A549 (cell line): ENCODE data around the gene KCNK15. TPM values are rescaled to one million over a fixed set of nuclear protein-coding genes. Genes with fewer than 3 reads are reported as not detected.

ENCODE experiments used
- ATAC-seq, 2 experiments: fragments of 200-7000 bp in 1 of 2; fragments of >200 bp in 1 of 2; cut with Nextera tagmentation in 1 of 2; cut with Tn5 transposase in 1 of 2; 3 replicates each; pipeline versions ENCODE4 v1.8.0 to v1.9.1; 2018 to 2020; ENCODE audit warnings: mild to moderate bottlenecking in 1 of 2, moderate library complexity in 1 of 2
- CTCF ChIA-PET: fragments of 300-600 bp; sonication (Branson Sonifier 250); formaldehyde crosslinking; extraction: SDS; loops from one replicate; lab custom pipeline; 2021; ENCODE audit warnings: antibody characterized with exemption, inconsistent platforms; lab: Yijun Ruan, JAX
- POLR2A ChIA-PET: fragments of 350-600 bp; formaldehyde crosslinking; extraction: SDS; loops from one replicate; lab custom pipeline; 2021; ENCODE audit warnings: antibody characterized with exemption, inconsistent platforms; lab: Yijun Ruan, JAX
- DNase-seq, 2 experiments: peaks; one replicate each; pipeline versions ENCODE4 v3.0.0 to v3.0.0-alpha.2; 2011 to 2016; ENCODE audit warnings: low read depth in 1 of 2, low spot score in 1 of 2
- FAIRE-seq: peaks from 2 replicates; lab custom pipeline; 2011; peaks lifted over from hg19 to GRCh38; lab: Jason Lieb, UNC
- H3K27ac ChIP-seq, 2 experiments: fragments of >200 bp; sonication (Bioruptor Twin); formaldehyde crosslinking; 3 replicates each; pipeline ENCODE4 v1.5.1; 2016 to 2017
- H3K4me1 ChIP-seq: fragments of >200 bp; sonication (Bioruptor Twin); formaldehyde crosslinking; 3 replicates; pipeline ENCODE4 v1.6.1; 2016
- H3K4me2 ChIP-seq: fragments of >200 bp; sonication (Bioruptor Twin); formaldehyde crosslinking; 3 replicates; pipeline ENCODE4 v1.6.1; 2016
- H3K4me3 ChIP-seq: fragments of >200 bp; sonication (Bioruptor Twin); formaldehyde crosslinking; 3 replicates; pipeline ENCODE4 v1.5.1; 2016
- H3K9me3 ChIP-seq: fragments of >200 bp; sonication (Bioruptor Twin); formaldehyde crosslinking; 3 replicates; pipeline ENCODE4 v1.6.1; 2016
- CHD4 ChIP-seq: fragments of 200-600 bp; sonication (generic); IDR thresholded peaks from 2 replicates; pipeline ENCODE4 v1.6.1; 2016; ENCODE audit warnings: antibody characterized with exemption, mild to moderate bottlenecking, borderline replicate concordance
- EP300 ChIP-seq, 2 experiments: fragments of >200 bp; sonication (Bioruptor Twin); formaldehyde crosslinking; IDR thresholded peaks; 2 replicates in 1 of 2; 3 replicates in 1 of 2; pipeline ENCODE4 v1.6.1; 2016 to 2017
- FOSB ChIP-seq: fragments of 250-450 bp; sonication (Bioruptor Pico); IDR thresholded peaks from 2 replicates; pipeline ENCODE4 v1.5.0; 2020; ENCODE audit warnings: mild to moderate bottlenecking, moderate library complexity
- FOXS1 ChIP-seq: fragments of 250-450 bp; sonication (Bioruptor Pico); IDR thresholded peaks from 2 replicates; pipeline ENCODE4 v1.5.0; 2020; ENCODE audit warnings: mild to moderate bottlenecking, moderate library complexity
- HDAC2 ChIP-seq: fragments of 200-600 bp; sonication (generic); IDR thresholded peaks from 2 replicates; pipeline ENCODE4 v1.6.1; 2016
- HOXB13 ChIP-seq: fragments of 250-450 bp; sonication (Bioruptor Pico); IDR thresholded peaks from 2 replicates; pipeline ENCODE4 v1.5.0; 2020; ENCODE audit warnings: low read depth, mild to moderate bottlenecking, moderate library complexity
- JUNB ChIP-seq: fragments of >200 bp; sonication (Bioruptor Twin); formaldehyde crosslinking; IDR thresholded peaks from 2 replicates; pipeline ENCODE4 v1.6.1; 2016
- KDM1A ChIP-seq: fragments of 200-600 bp; sonication (generic); IDR thresholded peaks from 2 replicates; pipeline ENCODE4 v1.6.1; 2016; ENCODE audit warnings: low read depth, mild to moderate bottlenecking
- NFE2L2 ChIP-seq: fragments of 150-350 bp; conservative IDR thresholded peaks from 2 replicates; pipeline ENCODE4 v1.6.1; 2014; ENCODE audit warnings: low read length
- NPAS2 ChIP-seq: fragments of 250-450 bp; sonication (Bioruptor Pico); IDR thresholded peaks from 2 replicates; pipeline ENCODE4 v1.8.0; 2022; ENCODE audit warnings: mild to moderate bottlenecking, moderate library complexity, borderline replicate concordance
- RAD21 ChIP-seq, 2 experiments: fragments of >200 bp in 1 of 2; sonication (Bioruptor Twin) in 1 of 2; formaldehyde crosslinking in 1 of 2; IDR thresholded peaks in 1 of 2; conservative IDR thresholded peaks in 1 of 2; 2 replicates in 1 of 2; 3 replicates in 1 of 2; pipeline ENCODE4 v1.6.1; 2012 to 2018; ENCODE audit warnings: inconsistent platforms in 1 of 2
- RCOR1 ChIP-seq: fragments of 150-350 bp; IDR thresholded peaks from 2 replicates; pipeline ENCODE4 v1.6.1; 2014; ENCODE audit warnings: antibody characterized with exemption, low read length, low read depth
- SMC3 ChIP-seq: fragments of >200 bp; sonication (Bioruptor Twin); formaldehyde crosslinking; IDR thresholded peaks from 3 replicates; pipeline ENCODE4 v1.6.1; 2018; ENCODE audit warnings: inconsistent platforms
- SREBF2 ChIP-seq: fragments of 450-650 bp; IDR thresholded peaks from 2 replicates; pipeline ENCODE4 v1.6.1; 2014; ENCODE audit warnings: mild to moderate bottlenecking, moderate library complexity
- TFCP2L1 ChIP-seq: fragments of 250-450 bp; sonication (Bioruptor Pico); IDR thresholded peaks from 2 replicates; pipeline ENCODE4 v1.5.0; 2021; ENCODE audit warnings: mild to moderate bottlenecking
- ZC3H11A ChIP-seq: fragments of 450-650 bp; IDR thresholded peaks from 2 replicates; pipeline ENCODE4 v1.6.1; 2014; ENCODE audit warnings: antibody characterized with exemption, mild to moderate bottlenecking
- ZSCAN20 ChIP-seq: fragments of 250-450 bp; sonication (Bioruptor Pico); IDR thresholded peaks from 2 replicates; pipeline ENCODE4 v1.8.0; 2022; ENCODE audit warnings: mild to moderate bottlenecking, moderate library complexity
- WGBS: methylation state at CpG from one replicate; pipeline ENCODE4 v1.1.6; 2017; ENCODE audit errors: missing lambda C conversion rate; 5-methylcytosine and 5-hydroxymethylcytosine counted together
- polyA plus RNA-seq, 4 experiments: library from polyadenylated mRNA; depleted of rRNA in 3 of 4; stranded (reverse); fragments of >200 nt; fragmentation: RNase III in 1 of 4; extraction: RNeasy Plus Mini Kit Qiagen cat#74134 plus additional on column Dnase treatment in 1 of 4; gene quantifications; 2 replicates in 3 of 4; 3 replicates in 1 of 4; pipeline ENCODE4 v1.2.3, GENCODE V29; 2011 to 2017
- TF ChIP-seq, protein P1 (sequence below): fragments of >200 bp; sonication (Bioruptor Twin); formaldehyde crosslinking; IDR thresholded peaks from 3 replicates; pipeline ENCODE4 v1.5.1; 2016
- TF ChIP-seq, protein P2 (sequence below): fragments of 200-600 bp; sonication (generic); IDR thresholded peaks from 2 replicates; pipeline ENCODE4 v1.6.1; 2016; ENCODE audit warnings: antibody characterized with exemption, mild to moderate bottlenecking, moderate library complexity
- TF ChIP-seq, protein P3 (sequence below): IDR thresholded peaks from 2 replicates; pipeline ENCODE4 v1.6.1; 2012
- TF ChIP-seq, protein P4 (sequence below): fragments of >200 bp; sonication (Bioruptor Twin); formaldehyde crosslinking; IDR thresholded peaks from 3 replicates; pipeline ENCODE4 v1.6.1; 2016
- TF ChIP-seq, protein P5 (sequence below): fragments of 450-650 bp; IDR thresholded peaks from 2 replicates; pipeline ENCODE4 v1.6.1; 2014; ENCODE audit warnings: antibody characterized with exemption

The KCNK15 gene
- polyA plus RNA-seq, 2 of the 4 experiments (the other 2 are of a cell fraction), result 0.43 to 0.49 TPM

DNA sequence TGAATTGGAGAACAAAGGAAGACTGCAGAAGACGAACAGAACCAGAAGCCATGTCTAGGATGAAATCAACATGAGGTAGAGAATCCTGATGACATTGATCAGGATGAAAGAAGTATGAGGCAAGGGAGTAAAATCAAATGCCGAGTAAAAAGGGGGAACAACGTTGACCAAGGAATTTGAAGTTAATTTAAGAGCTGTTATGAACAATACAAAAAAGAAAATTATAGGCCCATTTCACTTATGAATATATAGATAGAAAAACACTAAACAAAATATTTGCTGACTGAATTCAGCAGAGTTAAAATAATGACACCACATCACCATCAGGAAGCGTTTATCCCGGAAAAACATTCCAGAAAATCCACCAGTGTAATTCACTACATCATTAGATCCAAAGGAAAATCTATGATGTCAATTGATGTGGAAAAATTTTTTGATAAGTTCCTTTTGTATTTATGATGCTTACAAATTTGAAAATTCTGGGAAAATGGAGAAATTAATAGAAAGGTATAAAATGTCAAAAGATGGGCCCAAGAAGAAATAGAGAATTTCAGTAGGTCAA is 38.6 kb upstream of the KCNK15 start:
- H3K27ac ChIP-seq, result peak overlapping the region in 1 of 2 experiments; percentile 70; a peak in 2 of 6 replicates
- no peak overlapping the region for H3K4me3 ChIP-seq
- DNase-seq, result no peak
- H3K4me2 ChIP-seq, result no peak overlapping the region
- H3K4me1 ChIP-seq, result peaks cover 22% of the 10 kb centered on the region
- FAIRE-seq, result no peak
- no peaks in the 10 kb centered on the region for H3K9me3 ChIP-seq
- no peak for ATAC-seq
- TF ChIP-seq NPAS2 (CRISPR knock-in tag), result no peak
- TF ChIP-seq, protein P1, sequence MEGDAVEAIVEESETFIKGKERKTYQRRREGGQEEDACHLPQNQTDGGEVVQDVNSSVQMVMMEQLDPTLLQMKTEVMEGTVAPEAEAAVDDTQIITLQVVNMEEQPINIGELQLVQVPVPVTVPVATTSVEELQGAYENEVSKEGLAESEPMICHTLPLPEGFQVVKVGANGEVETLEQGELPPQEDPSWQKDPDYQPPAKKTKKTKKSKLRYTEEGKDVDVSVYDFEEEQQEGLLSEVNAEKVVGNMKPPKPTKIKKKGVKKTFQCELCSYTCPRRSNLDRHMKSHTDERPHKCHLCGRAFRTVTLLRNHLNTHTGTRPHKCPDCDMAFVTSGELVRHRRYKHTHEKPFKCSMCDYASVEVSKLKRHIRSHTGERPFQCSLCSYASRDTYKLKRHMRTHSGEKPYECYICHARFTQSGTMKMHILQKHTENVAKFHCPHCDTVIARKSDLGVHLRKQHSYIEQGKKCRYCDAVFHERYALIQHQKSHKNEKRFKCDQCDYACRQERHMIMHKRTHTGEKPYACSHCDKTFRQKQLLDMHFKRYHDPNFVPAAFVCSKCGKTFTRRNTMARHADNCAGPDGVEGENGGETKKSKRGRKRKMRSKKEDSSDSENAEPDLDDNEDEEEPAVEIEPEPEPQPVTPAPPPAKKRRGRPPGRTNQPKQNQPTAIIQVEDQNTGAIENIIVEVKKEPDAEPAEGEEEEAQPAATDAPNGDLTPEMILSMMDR, result no peak
- no peak for TF ChIP-seq FOSB
- no peak for TF ChIP-seq HOXB13 (CRISPR knock-in tag)
- no peak for TF ChIP-seq HDAC2
- no peak for TF ChIP-seq ZSCAN20 (CRISPR knock-in tag)
- no peak for TF ChIP-seq SREBF2
- TF ChIP-seq NFE2L2, result no peak
- TF ChIP-seq, protein P2, sequence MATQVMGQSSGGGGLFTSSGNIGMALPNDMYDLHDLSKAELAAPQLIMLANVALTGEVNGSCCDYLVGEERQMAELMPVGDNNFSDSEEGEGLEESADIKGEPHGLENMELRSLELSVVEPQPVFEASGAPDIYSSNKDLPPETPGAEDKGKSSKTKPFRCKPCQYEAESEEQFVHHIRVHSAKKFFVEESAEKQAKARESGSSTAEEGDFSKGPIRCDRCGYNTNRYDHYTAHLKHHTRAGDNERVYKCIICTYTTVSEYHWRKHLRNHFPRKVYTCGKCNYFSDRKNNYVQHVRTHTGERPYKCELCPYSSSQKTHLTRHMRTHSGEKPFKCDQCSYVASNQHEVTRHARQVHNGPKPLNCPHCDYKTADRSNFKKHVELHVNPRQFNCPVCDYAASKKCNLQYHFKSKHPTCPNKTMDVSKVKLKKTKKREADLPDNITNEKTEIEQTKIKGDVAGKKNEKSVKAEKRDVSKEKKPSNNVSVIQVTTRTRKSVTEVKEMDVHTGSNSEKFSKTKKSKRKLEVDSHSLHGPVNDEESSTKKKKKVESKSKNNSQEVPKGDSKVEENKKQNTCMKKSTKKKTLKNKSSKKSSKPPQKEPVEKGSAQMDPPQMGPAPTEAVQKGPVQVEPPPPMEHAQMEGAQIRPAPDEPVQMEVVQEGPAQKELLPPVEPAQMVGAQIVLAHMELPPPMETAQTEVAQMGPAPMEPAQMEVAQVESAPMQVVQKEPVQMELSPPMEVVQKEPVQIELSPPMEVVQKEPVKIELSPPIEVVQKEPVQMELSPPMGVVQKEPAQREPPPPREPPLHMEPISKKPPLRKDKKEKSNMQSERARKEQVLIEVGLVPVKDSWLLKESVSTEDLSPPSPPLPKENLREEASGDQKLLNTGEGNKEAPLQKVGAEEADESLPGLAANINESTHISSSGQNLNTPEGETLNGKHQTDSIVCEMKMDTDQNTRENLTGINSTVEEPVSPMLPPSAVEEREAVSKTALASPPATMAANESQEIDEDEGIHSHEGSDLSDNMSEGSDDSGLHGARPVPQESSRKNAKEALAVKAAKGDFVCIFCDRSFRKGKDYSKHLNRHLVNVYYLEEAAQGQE, result no peak
- no peak for TF ChIP-seq FOXS1 (CRISPR knock-in tag)
- TF ChIP-seq, protein P3, sequence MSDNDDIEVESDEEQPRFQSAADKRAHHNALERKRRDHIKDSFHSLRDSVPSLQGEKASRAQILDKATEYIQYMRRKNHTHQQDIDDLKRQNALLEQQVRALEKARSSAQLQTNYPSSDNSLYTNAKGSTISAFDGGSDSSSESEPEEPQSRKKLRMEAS, result no peak
- no peak for TF ChIP-seq CHD4
- no peak for TF ChIP-seq ZC3H11A
- TF ChIP-seq SMC3, result no peak
- 89% methylated on average over 5 of the region's 5 CpGs for WGBS
- ChIA-PET CTCF (interaction anchor here (1.2 to 7.3 kb wide), 6 partner anchors 8 to 26 kb away, joined by 3 to 58 read pairs (median 7); partner anchors contain the start of gene CCN5), POLR2A (no interaction called here)

DNA sequence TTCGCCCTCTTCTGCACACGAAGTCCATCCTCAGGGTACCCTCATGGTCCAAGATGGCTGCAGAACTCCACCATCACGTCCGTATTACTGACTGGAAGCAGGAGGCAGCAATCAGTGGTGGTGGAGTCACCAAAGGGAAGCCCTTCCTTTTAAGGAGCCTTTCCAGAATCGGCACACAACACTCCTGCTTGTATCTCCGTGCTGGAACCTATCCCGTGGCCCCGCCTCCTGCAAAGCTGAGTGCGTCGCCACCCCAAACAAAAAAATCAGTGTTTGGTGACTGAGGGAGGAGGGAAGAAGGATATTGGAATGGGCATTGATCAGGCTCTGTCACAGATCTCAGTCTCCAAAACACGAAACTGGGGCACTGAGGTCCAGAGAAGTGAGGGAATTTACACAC is 36.3 kb upstream of the KCNK15 start:
- WGBS, result 86% methylated on average over 11 of the region's 11 CpGs
- CTCF ChIA-PET, result interaction anchor here (0.7 to 4.2 kb wide), 3 partner anchors 10 to 23 kb away, joined by 3 to 27 read pairs (median 5); no protein-coding TSS in a partner anchor
- no peak overlapping the region for H3K4me2 ChIP-seq
- no peak for TF ChIP-seq EP300 (IDR thresholded peaks at IDR 0.05)
- TF ChIP-seq, protein P4, sequence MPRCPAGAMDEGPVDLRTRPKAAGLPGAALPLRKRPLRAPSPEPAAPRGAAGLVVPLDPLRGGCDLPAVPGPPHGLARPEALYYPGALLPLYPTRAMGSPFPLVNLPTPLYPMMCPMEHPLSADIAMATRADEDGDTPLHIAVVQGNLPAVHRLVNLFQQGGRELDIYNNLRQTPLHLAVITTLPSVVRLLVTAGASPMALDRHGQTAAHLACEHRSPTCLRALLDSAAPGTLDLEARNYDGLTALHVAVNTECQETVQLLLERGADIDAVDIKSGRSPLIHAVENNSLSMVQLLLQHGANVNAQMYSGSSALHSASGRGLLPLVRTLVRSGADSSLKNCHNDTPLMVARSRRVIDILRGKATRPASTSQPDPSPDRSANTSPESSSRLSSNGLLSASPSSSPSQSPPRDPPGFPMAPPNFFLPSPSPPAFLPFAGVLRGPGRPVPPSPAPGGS, result no peak
- no peak for TF ChIP-seq RCOR1
- TF ChIP-seq, protein P3, result no peak
- TF ChIP-seq, protein P5, sequence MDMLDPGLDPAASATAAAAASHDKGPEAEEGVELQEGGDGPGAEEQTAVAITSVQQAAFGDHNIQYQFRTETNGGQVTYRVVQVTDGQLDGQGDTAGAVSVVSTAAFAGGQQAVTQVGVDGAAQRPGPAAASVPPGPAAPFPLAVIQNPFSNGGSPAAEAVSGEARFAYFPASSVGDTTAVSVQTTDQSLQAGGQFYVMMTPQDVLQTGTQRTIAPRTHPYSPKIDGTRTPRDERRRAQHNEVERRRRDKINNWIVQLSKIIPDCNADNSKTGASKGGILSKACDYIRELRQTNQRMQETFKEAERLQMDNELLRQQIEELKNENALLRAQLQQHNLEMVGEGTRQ, result no peak
- TF ChIP-seq TFCP2L1 (CRISPR knock-in tag), result no peak
- no peak for TF ChIP-seq KDM1A
- TF ChIP-seq RAD21 (conservative IDR thresholded peaks at IDR 0.05 in 1 of 2, IDR thresholded peaks at IDR 0.05 in 1 of 2), result no peak
- TF ChIP-seq JUNB, result no peak
- no peak for TF ChIP-seq CHD4
- TF ChIP-seq, all 56 proteins: peak for 0
- Histone ChIP-seq H3K4me3 (no peak overlapping the region), H3K4me1 (peaks cover 20% of the 10 kb centered on the region), H3K9me3 (no peaks in the 10 kb centered on the region), H3K27ac (peak overlapping the region in 1 of 2 experiments; percentile 36; a peak in 2 of 6 replicates)
- DNase-seq (no peak), ATAC-seq (no peak), FAIRE-seq (no peak)
- POLR2A ChIA-PET, result interaction anchor here (0.7 to 1.0 kb wide), 2 partner anchors 11 to 19 kb away, joined by 3 read pairs; no protein-coding TSS in a partner anchor
